VCaP (cell line): Measurements from ENCODE around the gene PCSK5.
"Not testable (repeated sequence)": the region's sequence is repeated elsewhere in the genome, so short reads cannot be mapped to it uniquely, and the experiment has no call there.

ENCODE experiments used
- H3K27ac ChIP-seq: fragments of 450-650 bp; 2 replicates; pipeline ENCODE4 v1.5.1; 2017
- TF ChIP-seq, protein P1 (sequence below): fragments of 450-650 bp; conservative IDR thresholded peaks from 2 replicates; pipeline ENCODE4 v1.5.1; 2017; ENCODE audit warnings: mild to moderate bottlenecking, moderate library complexity

The PCSK5 gene

DNA sequence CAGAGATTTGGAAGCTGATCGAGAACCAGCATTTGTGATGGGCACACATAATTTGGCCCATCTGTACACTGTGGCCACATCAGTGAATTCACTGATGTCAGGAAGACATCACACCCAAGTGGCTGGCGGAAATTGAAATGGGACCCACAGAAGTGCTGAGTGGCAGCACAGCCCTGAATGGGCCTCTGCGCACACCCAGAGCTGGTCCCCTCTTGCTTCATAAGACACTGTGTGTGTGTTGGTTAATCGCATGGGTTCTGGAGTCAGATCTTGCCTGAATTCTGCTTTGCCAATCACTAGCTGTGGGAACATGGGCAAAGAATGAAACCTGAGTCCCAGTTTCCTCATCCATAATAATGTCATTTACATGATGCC lies 72.2 kb downstream of the PCSK5 start:
- no peak overlapping the region for H3K27ac ChIP-seq
- TF ChIP-seq, protein P1, sequence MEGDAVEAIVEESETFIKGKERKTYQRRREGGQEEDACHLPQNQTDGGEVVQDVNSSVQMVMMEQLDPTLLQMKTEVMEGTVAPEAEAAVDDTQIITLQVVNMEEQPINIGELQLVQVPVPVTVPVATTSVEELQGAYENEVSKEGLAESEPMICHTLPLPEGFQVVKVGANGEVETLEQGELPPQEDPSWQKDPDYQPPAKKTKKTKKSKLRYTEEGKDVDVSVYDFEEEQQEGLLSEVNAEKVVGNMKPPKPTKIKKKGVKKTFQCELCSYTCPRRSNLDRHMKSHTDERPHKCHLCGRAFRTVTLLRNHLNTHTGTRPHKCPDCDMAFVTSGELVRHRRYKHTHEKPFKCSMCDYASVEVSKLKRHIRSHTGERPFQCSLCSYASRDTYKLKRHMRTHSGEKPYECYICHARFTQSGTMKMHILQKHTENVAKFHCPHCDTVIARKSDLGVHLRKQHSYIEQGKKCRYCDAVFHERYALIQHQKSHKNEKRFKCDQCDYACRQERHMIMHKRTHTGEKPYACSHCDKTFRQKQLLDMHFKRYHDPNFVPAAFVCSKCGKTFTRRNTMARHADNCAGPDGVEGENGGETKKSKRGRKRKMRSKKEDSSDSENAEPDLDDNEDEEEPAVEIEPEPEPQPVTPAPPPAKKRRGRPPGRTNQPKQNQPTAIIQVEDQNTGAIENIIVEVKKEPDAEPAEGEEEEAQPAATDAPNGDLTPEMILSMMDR: no peak

DNA sequence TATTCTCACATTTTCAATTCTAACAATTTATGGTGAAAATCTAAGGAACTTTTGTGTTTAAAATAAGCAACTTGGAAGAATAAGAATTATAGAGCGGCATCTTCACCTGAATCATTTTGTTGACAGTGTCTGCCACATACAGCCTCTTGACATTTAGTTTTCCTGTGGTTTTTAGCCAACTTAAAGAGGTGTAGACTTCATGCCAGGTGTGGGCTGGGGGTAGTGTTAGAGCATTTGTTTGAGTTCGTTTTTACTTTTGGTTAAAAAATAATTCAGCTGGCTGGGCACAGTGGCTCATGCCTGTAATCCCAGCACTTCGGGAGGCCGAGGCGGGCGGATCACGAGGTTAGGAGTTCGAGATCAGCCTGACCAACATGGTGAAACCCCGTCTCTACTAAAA lies 72.8 kb downstream of the PCSK5 start:
- not testable (repeated sequence) for H3K27ac ChIP-seq

DNA sequence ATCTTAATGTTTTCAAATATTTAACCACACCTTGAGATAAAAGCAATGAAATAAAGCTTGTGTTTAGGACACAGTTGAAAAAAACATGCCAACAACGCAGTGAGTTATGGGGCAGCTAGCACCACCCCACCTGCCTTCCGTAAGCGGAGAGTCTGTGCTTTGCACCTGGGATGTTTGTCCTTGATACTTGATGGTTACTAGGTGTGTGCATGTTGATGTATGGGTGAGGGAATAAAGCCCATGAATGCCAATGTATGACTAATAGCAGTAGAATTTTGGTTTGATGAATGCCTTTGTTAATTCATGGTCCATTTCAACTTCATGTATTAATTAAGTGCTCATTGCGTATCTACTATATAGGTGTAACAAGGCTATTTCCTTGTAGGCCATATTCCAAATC lies 74.0 kb downstream of the PCSK5 start:
- H3K27ac ChIP-seq: no peak overlapping the region
- TF ChIP-seq, protein P1: no peak

DNA sequence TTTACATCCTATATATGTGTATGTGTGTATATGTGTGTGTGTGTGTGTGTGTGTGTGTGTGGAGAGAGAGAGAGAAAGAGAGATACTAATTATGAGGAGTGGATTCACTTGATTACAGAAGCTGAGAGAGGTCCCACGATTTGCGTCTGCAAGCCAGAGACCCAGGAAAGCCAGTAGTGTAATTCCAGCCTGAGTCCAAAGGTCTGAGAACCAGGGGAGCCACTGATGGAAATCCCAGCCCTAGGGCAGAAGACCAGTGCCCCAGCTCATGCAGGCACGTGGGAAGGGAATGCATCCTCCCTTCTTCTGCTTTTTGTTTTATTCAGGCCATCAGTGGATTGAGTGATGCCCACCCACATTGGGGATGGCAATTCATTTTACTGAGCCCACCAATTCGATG lies 74.8 kb downstream of the PCSK5 start:
- TF ChIP-seq, protein P1: no peak

DNA sequence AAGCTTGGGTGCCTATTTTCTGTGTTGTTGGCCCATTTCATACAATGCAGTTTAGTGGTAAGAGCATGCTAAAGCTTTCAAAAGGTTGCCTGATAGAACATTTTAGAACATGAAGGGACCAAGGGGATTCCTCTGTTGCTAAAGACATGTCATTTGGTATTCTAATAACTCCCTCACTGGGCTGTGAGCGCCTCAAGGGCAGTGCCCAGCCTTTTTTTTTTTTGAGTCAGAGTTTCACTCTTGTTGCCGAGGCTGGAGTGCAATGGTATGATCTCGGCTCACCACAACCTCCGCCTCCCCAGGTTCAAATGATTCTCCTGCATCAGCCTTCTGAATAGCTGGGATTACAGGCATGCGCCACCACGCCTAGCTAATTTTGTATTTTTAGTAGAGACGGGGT lies 77.1 kb downstream of the PCSK5 start:
- no peak overlapping the region for H3K27ac ChIP-seq
- TF ChIP-seq, protein P1: no peak

More for the DNA sequence above, 74.8 kb downstream of the PCSK5 start:
- H3K27ac ChIP-seq: no peak overlapping the region

DNA sequence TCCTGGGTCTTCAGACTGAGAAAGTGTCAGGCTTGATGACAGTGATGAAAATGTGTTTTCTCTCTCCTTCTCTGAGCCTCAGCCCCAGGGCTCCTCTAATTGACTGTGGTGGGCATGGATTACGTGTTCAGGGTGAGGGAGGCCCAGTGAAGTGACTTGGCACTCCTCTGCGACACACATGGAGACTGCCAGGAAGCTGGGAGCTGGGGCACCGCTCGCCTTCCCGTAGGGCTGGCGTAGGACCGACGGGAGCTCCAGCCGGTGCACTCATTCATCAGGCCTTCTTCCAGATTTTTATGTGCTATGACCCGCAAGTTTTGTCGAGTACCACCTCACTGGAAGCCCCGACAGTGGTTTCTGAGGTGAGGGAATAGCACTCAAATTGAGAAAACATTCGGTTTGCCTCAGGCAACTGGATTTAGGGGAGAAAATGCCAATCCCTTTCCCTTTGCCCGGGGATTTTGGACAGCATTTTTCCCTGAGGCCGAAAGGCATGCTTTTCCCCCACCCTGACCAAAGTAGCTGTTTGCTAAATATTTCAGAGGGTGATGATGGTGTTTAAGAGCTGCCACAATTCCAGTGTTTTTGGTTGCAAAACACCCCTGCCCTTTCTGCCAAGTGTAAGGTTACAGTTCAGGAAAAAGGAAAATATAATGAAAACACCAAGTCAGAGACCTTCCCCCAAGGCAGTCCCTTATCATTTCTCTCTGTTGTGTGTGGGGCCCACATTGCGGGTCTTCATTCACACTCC lies 83.7 kb downstream of the PCSK5 start:
- TF ChIP-seq, protein P1: no peak

DNA sequence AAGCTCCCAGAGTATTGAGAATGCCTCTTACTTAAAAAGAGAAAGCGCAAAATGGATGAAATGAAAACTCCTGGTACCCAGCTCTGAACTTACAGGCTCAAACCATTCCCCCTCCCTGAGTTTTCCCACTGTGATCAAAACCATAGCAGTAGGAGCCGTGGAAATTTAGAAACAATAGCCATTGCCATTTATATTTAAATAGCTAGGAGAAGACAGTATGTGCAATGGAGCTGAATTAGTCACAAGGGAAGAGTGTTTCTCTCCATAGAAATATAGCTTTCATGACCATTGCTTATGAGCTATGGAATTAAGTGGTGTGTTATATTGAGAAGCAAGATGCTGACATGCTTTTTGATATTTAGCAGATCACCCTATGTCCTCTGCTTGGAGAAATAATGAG lies 84.6 kb downstream of the PCSK5 start:
- H3K27ac ChIP-seq: no peak overlapping the region
- TF ChIP-seq, protein P1: no peak

More for the DNA sequence above, 83.7 kb downstream of the PCSK5 start:
- H3K27ac ChIP-seq: no peak overlapping the region

DNA sequence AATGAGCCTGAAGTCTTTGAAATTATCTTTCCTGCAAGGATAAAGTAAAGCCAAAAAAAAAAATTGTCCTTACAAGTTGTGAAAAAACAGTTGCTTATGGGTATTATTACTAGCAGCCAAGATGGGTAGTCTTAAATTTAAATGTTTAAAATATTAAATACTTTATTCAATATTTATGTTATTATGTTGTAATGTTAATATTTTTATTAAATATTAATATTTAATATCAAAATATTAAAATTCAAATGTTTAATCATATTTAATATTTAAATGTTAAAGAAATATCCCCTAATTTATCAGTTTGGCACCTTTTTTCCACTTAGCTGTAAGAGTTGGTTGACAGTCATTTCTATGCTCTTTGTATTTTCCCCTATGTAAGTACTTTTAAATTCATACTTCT lies 86.1 kb downstream of the PCSK5 start:
- H3K27ac ChIP-seq: no peak overlapping the region
- TF ChIP-seq, protein P1: no peak
